GM12801 (cell line): ENCODE data around the gene ANXA11.

Source experiments
- CTCF ChIP-seq: IDR thresholded peaks from one replicate; pipeline ENCODE4 v1.5.1; 2011; ENCODE audit warnings: control low read depth; ENCODE audit not compliant: insufficient read length; ENCODE audit errors: extremely low read depth

ANXA11 gene

GRCh38 chr10:80172896-80173295 is 32.4 kb downstream of the ANXA11 start:
- no peak for TF ChIP-seq CTCF

GRCh38 chr10:80171248-80171660 is 34.1 kb downstream of the ANXA11 start:
- no peak for TF ChIP-seq CTCF

- no peak for TF ChIP-seq CTCF
Measured at GRCh38 chr10:80170641-80171040, 34.7 kb downstream of the ANXA11 start.

GRCh38 chr10:80170026-80170425 is 35.3 kb downstream of the ANXA11 start:
- no peak for TF ChIP-seq CTCF

GRCh38 chr10:80168679-80169380 is 36.5 kb downstream of the ANXA11 start:
- no peak for TF ChIP-seq CTCF

- TF ChIP-seq CTCF = no peak
Measured at GRCh38 chr10:80168162-80168511, 37.2 kb downstream of the ANXA11 start.

- no peak for TF ChIP-seq CTCF
Measured at GRCh38 chr10:80167471-80168161, 37.7 kb downstream of the ANXA11 start.
